Sigmoid colon (tissue), 4 donors: ENCODE data around the gene LRP1B.

Experiments used
- EP300 ChIP-seq, 4 donors: sonication (generic); formaldehyde crosslinking; IDR thresholded peaks; one replicate each; pipeline ENCODE4 v1.6.1; 2017; ENCODE audit warnings: antibody characterized with exemption in 4 of 4
- POLR2A ChIP-seq, 2 donors: fragments of 450-650 bp; IDR thresholded peaks; one replicate each; pipeline ENCODE4 v1.6.1; 2016; ENCODE audit warnings: antibody characterized with exemption in 2 of 2, mild to moderate bottlenecking in 2 of 2, moderate library complexity in 2 of 2

- TF ChIP-seq POLR2A (IDR thresholded peaks at IDR 0.05) (no peak), EP300 (IDR thresholded peaks at IDR 0.05) (no peak)
These were observed 746.1 kb downstream of the LRP1B start for GRCh38 chr2:141384676-141385075.
